Measurements from ENCODE around the gene DLK2.
"Not testable (repeated sequence)": the region's sequence is repeated elsewhere in the genome, so short reads cannot be mapped to it uniquely, and the experiment has no call there.

Gene DLK2

GRCh38 chr6:43455531-43456428, at the start of gene DLK2:
Gene DLK2, minus strand, starts transcription at chr6:43455548. Its CDS starts 723 bp downstream, at chr6:43454825.
- no peak for TF ChIP-seq CTCF (IDR thresholded peaks at IDR 0.05; ENCODE audit: extremely low read depth, insufficient read depth, missing control alignments)
- in situ Hi-C loops (cut with MboI; ENCODE audit: low pct_unique_long_range_greater_than_20kb, low sequenced_read_pairs, unreplicated experiment) = no loop called here
- no peak for DNase-seq (ENCODE audit: low spot score)

- TF ChIP-seq CTCF (IDR thresholded peaks at IDR 0.05; ENCODE audit: extremely low read depth, insufficient read depth, missing control alignments) = no peak
- in situ Hi-C loops (cut with MboI; ENCODE audit: low pct_unique_long_range_greater_than_20kb, low sequenced_read_pairs, unreplicated experiment) = loop anchor here (10.0 kb wide), 1 partner anchor 249 kb away; no protein-coding TSS in a partner anchor
- no peak for DNase-seq (ENCODE audit: low spot score)
Measured at GRCh38 chr6:43503443-43503842, 48.1 kb upstream of the DLK2 start.

- no peak for DNase-seq (ENCODE audit: low spot score)
- TF ChIP-seq CTCF (IDR thresholded peaks at IDR 0.05; ENCODE audit: extremely low read depth, insufficient read depth, missing control alignments) = no peak
- in situ Hi-C loops (cut with MboI; ENCODE audit: low pct_unique_long_range_greater_than_20kb, low sequenced_read_pairs, unreplicated experiment) = loop anchor here (10.0 kb wide), 1 partner anchor 248 kb away; no protein-coding TSS in a partner anchor
Measured at GRCh38 chr6:43502666-43503065, 47.3 kb upstream of the DLK2 start.

GRCh38 chr6:43500921-43501320, 45.6 kb upstream of the DLK2 start:
- no peak for TF ChIP-seq CTCF (IDR thresholded peaks at IDR 0.05; ENCODE audit: extremely low read depth, insufficient read depth, missing control alignments)
- in situ Hi-C loops (cut with MboI; ENCODE audit: low pct_unique_long_range_greater_than_20kb, low sequenced_read_pairs, unreplicated experiment) = loop anchor here (10.0 kb wide), 1 partner anchor 246 kb away; no protein-coding TSS in a partner anchor
- no peak for DNase-seq (ENCODE audit: low spot score)

GRCh38 chr6:43499028-43499815, 43.9 kb upstream of the DLK2 start:
- no peak for DNase-seq (ENCODE audit: low spot score)
- no peak for TF ChIP-seq CTCF (IDR thresholded peaks at IDR 0.05; ENCODE audit: extremely low read depth, insufficient read depth, missing control alignments)
- in situ Hi-C loops (cut with MboI; ENCODE audit: low pct_unique_long_range_greater_than_20kb, low sequenced_read_pairs, unreplicated experiment) = no loop called here

GRCh38 chr6:43498291-43498690, 42.9 kb upstream of the DLK2 start:
- DNase-seq (ENCODE audit: low spot score); in situ Hi-C loops (cut with MboI; ENCODE audit: low pct_unique_long_range_greater_than_20kb, low sequenced_read_pairs, unreplicated experiment): not testable (repeated sequence)

Measured in GM13977 (cell line).